NB4 (cell line): Measurements from ENCODE around the gene PAOX.

ENCODE experiments used
- DNase-seq: peaks from one replicate; pipeline ENCODE4 v3.0.0; 2010; ENCODE audit warnings: low read depth
- H3K4me3 ChIP-seq: one replicate; pipeline ENCODE4 v1.5.1; 2011; ENCODE audit warnings: mild to moderate bottlenecking, low read depth, low read length, moderate library complexity
- MYC ChIP-seq: IDR thresholded peaks from 2 replicates; pipeline ENCODE4 v1.6.1; 2011; ENCODE audit warnings: low read depth, low read length
- POLR2A ChIP-seq: IDR thresholded peaks from 2 replicates; pipeline ENCODE4 v1.6.1; 2011; ENCODE audit warnings: mild to moderate bottlenecking; ENCODE audit not compliant: insufficient read length; ENCODE audit errors: extremely low read depth
- TF ChIP-seq, protein P1 (sequence below): IDR thresholded peaks from one replicate; pipeline ENCODE4 v1.5.1; 2012; ENCODE audit warnings: low read depth, low read length
- TF ChIP-seq, protein P2 (sequence below): IDR thresholded peaks from 2 replicates; pipeline ENCODE4 v1.6.1; 2011; ENCODE audit warnings: low read depth, low read length

Gene PAOX

DNA sequence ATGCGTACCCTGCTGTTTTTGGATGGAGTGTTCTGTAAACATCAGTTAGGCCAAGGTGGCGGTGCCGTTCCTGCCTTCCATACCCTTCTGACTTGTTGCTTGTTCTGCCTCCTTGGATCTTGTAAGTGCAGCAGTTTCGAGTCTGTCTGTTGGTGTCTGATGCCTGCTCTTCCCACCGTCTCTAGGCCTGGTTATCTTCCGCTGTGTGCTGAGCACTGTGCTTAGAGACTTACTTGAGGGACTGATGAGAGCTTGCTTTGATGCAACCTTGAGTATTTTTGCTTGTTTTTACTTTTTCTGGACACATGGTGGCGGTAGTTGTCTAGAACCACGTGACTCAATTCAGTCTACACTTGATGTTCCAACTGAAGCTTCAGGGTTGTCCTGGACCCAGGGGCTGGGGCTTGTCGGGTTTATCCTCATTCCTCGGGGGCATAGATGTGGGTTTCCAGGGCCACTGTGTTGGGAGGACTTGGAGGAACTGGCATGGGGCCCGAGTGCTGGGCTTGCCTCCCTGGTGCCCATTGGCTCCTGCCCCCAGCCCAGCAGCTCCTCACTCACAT lies 59.7 kb downstream of the PAOX start:
- no peak overlapping the region for H3K4me3 ChIP-seq
- TF ChIP-seq, protein P1, sequence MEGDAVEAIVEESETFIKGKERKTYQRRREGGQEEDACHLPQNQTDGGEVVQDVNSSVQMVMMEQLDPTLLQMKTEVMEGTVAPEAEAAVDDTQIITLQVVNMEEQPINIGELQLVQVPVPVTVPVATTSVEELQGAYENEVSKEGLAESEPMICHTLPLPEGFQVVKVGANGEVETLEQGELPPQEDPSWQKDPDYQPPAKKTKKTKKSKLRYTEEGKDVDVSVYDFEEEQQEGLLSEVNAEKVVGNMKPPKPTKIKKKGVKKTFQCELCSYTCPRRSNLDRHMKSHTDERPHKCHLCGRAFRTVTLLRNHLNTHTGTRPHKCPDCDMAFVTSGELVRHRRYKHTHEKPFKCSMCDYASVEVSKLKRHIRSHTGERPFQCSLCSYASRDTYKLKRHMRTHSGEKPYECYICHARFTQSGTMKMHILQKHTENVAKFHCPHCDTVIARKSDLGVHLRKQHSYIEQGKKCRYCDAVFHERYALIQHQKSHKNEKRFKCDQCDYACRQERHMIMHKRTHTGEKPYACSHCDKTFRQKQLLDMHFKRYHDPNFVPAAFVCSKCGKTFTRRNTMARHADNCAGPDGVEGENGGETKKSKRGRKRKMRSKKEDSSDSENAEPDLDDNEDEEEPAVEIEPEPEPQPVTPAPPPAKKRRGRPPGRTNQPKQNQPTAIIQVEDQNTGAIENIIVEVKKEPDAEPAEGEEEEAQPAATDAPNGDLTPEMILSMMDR = peak; percentile 41
- TF ChIP-seq, protein P2, sequence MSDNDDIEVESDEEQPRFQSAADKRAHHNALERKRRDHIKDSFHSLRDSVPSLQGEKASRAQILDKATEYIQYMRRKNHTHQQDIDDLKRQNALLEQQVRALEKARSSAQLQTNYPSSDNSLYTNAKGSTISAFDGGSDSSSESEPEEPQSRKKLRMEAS = peak; percentile 100
- TF ChIP-seq MYC = peak; percentile 86
- no peak for TF ChIP-seq POLR2A
- DNase-seq = peak; percentile 77

DNA sequence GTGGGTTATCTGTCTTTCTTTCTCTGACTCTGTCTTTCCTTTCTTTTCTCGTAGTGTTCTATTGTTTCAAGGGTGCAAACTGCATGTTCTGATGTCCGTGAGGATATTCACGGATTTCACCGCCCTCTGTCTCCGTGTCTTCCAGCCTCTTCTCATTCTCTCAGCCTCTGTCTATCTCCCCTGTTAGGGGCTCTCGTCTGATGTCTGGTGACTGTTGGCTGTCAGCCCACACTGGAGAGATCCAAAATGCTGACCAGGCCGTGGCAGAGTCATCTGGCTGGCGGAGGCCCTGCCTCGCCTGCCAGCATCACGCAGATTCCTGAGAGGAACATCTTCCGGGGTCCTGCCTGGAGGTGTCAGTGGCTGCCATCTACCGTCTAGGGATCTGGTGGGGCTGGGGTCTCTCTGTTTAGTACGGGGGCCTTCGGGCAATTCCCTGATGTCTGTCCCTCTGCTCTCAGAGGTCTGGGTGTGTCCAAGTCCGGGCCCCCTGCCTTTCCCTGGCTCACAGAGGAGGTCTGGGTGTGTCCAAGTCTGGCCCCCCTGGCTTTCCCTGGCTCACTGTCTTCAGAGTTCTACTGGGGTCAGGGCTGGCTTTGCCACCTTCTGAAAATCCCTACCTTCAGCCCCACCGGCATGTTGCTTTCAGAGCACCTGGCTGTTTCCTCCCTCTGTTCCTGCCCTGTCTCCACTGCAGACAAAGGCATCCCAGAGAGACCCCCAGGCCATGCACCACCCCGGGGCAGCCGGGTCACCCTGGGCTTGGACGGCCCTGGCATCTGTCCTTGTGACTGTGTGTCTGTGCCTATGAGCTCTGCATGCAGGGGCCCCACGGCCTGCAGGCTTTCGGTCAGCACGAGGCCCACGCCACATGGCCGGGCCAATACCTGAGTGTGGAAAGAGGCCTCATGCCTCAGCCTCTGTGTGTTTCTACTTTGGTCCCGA lies 60.7 kb downstream of the PAOX start:
- TF ChIP-seq, protein P1 = no peak
- TF ChIP-seq POLR2A (no peak), MYC (no peak)
- TF ChIP-seq, protein P2 = no peak
- H3K4me3 ChIP-seq = no peak overlapping the region
- no peak for DNase-seq

GRCh38 chr10:133440633-133441285 lies 61.7 kb downstream of the PAOX start:
- no peak overlapping the region for H3K4me3 ChIP-seq
- TF ChIP-seq, protein P2 = no peak
- TF ChIP-seq MYC = no peak
- TF ChIP-seq, protein P1 = no peak
- TF ChIP-seq POLR2A = no peak
- DNase-seq = no peak
